Pulmonary artery endothelial cell (primary cell): ENCODE measurements around the gene AFG3L2. TPM values are rescaled to one million over a fixed set of nuclear protein-coding genes. Genes with fewer than 3 reads are reported as not detected.
A peak's percentile ranks its signal among the peaks of the same experiment; 100 is the strongest.
"Not testable (repeated sequence)": the region's sequence is repeated elsewhere in the genome, so short reads cannot be mapped to it uniquely, and the experiment has no call there.

ENCODE experiments used
- DNase-seq: peaks from one replicate; pipeline ENCODE4 v3.0.0-alpha.2; 2011; ENCODE audit warnings: low read depth, low spot score
- total RNA-seq: library from RNA; depleted of rRNA; stranded (reverse); fragments of >200 nt; gene quantifications from 2 replicates; pipeline ENCODE4 v1.2.3, GENCODE V29; 2014

AFG3L2 gene
- total RNA-seq: 46.7 and 50.6 TPM in 2 replicates

DNA sequence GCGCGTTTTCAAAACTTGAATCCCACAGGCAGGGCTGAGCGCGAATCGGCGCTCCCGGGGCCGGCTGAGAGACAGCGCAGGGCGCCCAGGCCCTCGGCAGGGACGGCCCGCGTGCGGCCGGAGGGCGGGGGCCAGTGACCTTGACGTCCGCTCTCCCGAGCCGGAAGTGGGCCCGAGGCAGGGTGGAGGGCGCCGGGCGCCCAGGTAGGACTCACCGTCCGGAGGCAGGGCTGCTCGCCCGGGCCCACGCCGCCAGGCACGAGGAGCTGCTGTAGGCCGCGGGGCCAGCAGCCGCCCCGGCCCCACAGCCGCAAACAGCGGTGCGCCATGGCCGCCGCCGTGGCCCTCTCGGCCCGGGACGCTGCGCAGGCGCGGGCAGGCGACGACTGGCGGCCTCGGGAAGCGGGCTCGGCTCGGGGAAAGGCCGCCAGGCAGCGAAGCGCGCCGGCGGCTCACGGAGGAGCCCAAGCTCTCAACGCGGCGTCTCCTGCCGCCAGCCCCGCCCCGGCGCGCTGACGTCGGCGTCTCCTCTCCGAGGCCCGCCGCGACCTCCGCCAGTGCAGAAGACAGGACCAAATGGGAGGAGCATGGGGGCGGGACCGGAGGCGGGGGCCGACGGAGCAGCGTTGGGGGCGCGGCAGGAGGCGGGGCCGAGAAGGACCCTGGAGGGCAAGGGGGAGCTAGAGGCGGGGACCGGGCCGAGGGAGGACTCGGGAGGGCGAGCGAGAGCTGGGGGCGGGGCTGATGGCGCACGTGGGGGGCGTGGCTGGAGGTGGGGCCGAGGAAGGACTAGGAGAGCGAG lies at the start of gene AFG3L2:
Gene AFG3L2, minus strand, starts transcription at position 474 of the 802 bp plus-strand sequence. Its CDS starts 145 bp downstream, at position 329.
- DNase-seq: peak; percentile 93

DNA sequence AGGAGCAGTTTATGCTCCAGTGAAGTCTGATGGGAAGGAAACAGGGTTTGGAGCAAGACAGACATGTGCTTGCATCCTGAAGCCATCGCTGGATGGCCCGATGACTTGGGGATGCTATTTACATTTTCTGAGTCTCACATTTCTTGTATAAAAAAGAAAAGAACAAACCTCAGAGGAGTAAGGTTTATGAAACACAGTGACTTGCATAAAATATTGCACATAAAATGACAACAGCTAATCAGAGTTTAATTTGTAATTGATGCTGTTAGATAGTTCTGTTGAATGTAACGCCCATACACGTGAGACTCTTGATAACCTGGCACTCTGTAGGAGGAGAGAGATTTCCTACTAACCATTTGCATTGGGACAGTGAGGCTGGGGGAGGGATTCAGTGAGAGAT lies 47.2 kb upstream of the AFG3L2 start:
- DNase-seq: no peak

DNA sequence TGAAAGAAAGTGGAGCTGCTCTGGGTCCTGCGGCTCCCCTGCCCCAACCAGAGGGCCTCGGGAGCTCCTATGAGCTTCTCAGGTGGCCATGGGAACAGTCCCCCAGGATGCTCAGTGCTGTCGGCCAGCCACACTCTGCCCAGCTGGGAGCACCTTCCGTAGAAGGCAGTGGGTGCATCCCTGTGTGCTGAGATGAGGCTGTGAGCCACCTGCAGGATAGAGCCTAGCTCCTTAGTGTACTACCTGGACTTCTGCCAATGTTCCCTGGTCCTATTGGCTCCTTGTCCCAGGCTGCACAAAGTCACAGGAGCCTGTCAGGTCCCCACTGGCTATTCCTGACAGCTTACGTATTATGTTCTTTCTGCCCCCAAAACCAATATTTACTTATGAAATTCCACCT lies 46.8 kb upstream of the AFG3L2 start:
- no peak for DNase-seq

DNA sequence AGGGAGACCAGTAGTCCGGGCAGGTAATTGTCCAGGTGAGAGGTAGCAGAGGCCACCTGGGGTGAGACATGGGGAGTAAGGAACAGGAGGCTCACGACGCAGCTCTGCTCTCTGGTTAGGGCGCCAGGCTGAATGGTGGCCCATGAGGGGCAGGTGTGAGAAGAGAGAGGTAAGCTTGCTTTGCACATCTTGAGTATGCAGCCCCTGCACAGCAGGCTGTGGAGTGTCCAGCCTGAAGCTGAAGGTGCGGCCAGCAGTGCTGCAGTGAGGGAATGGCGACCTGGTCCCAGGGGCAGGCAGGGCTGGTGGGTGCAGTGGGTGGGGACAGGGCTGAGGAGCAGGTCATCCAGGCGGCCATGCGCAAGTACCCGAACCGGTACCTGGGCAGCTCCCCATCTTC lies 46.4 kb upstream of the AFG3L2 start:
- DNase-seq: no peak

DNA sequence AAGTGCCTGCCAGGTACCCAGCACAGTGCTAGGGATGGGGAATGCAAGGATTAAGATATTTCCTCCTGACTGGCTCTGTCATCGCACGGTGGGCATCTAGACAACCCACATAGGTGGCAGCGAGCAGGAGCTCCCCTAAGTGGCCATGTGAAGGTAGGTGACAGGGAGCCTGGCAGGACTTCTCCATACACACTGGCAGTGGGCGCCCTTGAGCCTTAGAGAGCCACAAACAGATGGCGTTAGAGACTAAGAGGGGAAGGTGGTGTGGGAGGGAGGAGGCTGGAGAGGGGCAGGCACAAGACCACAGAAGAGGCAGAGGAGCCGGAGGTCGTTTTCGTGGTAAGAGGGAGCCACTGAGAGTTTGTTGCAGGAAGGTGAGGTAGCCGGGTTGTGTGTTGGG lies 45.9 kb upstream of the AFG3L2 start:
- DNase-seq: no peak

DNA sequence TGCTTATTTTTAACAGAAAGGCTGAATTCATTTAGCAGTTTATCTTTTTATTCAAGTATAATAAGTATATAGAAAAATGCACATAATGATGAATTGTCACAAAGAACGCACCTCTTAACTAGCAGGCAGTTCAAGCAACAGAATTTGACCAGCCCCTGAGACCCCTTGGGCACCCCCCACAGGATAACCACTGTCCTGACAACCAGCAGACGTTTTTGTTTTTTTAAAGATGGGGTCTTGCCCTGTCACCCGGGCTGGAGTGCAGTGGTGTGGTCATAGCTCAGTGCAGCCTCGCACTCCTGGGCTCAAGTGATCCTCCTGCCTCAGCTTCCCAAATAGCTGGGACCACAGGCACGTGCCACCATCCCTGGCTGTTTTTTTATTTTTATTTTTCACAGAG lies 44.7 kb upstream of the AFG3L2 start:
- DNase-seq: no peak

DNA sequence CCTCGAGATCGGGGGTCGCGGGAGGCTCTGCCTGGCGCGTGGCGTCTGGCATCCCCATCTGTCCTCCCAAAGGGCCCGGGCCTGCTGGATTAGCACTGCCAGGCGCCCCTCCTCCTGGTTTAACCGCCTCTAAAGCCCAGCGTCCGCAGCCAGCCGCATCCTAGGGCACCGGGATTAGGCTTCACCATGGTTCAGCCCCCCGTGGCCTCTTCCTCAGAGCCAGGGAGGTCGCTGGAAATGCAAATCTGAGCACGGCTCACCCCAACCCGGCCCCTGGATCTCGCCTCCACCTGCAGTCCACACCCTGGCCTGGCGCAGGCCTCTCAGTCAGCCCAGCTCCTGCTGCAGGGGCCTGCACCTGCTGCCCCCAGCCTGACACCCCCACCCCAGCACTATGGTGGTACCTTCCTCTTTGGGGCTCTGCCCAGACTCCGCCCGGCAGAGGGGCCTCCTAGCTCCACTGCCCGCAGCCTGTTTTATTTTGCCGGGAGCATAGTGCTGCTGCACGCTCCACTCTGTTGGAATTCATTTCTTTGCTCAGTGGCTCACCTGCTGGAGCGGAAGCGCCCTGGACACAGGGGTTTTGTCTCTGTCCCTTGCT lies 43.9 kb upstream of the AFG3L2 start:
- no peak for DNase-seq

DNA sequence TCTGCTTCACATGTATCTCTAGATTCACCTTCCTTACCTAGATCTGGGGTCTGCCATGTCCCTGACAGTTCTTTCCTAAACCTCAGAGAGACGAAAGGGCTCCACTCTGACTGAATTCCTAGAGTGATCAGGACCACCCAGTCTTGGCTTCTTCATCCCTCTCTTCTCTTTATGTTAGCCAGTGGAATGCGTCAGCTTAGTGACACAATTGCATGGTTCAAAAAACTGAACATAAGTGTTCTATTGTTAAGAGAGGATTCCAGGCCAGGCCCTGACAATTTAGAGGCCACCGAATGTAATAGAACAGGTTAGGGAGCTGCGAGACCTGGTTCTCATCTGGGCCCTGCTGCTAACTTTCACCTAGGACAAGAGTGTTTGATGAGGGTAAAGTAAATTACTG lies 40.7 kb upstream of the AFG3L2 start:
- no peak for DNase-seq

DNA sequence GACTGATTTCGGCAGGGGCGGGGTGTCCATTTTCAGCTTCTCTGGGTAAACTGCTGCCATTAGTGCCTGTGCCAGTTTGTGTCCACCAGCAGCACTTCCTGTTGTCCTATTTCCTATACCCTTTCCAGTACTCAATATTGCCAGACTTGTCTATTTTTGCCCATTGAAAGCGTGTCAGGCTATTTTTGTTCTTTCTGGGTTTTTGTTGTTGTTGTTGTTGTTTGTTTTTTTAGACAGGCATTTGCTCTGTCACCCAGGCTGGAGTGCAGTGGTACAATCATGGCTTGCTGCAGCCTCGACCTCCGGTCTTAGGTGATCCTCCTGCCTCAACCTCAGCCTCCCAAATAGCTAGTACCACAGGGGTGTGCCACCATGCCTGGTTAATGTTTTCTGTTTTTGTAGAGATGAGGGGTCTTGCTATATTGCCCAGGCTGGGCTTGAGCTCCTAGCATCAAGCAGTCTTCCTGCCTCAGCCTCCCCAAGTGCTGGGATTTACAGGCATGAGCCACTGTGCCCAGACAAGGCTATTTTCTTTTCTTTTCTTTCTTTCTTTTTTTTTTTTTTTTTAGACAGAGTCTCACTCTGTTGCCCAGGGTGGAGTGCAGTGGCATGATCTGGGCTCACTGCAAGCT lies 39.2 kb upstream of the AFG3L2 start:
- no peak for DNase-seq

DNA sequence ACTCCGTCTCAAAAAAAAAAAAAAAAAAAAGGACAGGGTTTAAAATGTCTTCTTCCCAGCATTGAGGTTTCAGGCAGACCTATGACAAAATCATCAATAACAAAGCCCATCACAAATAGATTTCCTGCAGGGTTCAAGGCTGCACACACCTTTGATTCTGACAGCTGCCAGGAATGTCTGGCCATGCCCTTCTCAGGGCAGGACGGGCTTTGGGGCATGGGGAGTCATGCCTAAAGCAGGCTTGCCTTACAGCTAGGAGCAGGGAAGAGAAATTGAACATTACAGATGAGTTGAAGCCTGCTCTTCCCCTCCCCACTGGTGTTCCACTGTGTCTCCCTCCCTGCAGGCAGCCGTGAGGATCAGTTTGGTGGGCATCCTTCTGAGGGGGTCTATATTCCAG lies 34.4 kb upstream of the AFG3L2 start:
- DNase-seq: no peak

DNA sequence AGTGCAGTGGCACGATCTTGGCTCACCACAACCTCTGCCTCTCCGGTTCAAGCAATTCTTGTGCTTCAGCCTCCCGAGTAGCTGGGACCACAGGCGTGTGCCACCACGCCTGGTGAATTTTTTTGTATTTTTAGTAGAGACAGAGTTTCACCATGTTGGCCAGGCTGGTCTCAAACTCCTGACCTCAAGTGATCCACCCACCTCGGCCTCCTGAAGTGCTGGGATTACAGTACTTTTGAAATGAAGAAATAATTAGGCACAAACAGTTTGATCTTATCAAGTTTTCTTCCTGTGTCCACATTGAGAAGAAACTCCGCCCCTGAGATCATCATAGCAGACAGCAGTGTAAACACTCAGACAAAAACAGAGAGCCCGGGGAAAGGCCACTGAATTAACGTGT lies 33.7 kb upstream of the AFG3L2 start:
- DNase-seq: not testable (repeated sequence)

DNA sequence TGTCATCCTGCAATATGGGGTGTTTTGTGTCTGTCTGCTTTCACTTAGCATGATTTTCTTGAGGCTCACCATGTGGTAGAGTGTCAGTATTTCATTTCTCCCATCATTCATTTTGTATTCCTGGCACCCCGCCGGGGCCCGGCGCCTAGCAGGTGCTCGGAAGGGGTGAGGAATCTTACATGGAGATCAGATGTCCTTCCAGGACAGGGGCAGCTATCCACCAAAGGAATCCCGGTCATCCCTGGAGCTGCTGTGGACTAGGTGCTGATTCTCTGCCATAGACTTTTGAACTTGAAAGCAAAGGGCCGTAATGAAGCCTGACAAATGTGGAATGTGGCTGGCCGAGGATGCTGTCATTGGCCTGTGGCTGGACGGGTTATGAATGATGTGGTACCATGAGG lies 33.1 kb upstream of the AFG3L2 start:
- no peak for DNase-seq

DNA sequence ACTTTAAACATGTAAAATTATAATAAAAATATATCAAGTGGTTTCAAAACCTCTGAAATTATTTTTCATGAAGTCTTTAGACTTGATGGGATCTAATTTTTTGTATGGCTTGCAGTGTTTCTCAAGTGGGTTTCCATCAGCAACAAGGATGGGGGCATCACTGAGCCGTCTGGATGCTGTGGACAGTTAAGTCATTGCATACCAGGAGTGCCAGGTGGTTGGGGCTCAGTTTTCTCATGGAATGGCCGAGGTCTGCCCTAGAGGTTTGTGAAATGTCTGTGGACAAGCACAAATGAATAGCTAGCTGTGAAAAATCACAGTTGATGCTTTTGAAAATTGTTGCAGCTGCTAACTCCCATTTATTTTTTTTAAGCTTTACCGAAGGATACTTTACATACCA lies 32.4 kb upstream of the AFG3L2 start:
- DNase-seq: no peak

DNA sequence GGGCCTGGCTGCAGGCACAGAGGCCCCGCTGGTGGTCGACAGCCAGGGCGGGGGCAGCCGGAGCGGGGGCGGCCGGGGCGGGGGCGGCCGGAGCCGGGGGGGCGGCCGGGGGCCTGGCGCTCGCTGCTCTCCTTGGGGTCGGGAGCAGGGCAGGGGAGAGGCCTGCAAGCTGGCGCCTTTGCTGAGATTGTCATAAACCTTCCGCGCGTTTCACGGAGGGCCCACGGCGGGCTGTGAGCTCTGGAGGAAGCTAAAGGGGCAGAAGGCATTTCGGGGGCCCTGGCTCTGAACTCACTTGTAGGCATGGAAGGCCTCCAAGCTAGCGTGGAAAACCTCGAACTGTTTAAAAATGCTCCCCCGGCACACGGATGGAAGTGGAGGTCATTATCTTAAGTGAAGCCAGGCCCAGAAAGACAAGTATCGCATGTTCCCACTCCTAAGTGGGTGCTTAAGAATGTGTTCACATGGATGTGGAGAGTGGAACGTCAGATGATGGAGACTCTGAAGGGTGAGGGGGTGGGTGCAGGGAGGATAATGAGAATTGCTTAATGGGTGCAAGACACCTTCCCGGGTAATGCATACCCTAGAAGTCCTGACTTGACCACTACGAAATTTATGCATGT lies 31.3 kb upstream of the AFG3L2 start:
- DNase-seq: no peak

DNA sequence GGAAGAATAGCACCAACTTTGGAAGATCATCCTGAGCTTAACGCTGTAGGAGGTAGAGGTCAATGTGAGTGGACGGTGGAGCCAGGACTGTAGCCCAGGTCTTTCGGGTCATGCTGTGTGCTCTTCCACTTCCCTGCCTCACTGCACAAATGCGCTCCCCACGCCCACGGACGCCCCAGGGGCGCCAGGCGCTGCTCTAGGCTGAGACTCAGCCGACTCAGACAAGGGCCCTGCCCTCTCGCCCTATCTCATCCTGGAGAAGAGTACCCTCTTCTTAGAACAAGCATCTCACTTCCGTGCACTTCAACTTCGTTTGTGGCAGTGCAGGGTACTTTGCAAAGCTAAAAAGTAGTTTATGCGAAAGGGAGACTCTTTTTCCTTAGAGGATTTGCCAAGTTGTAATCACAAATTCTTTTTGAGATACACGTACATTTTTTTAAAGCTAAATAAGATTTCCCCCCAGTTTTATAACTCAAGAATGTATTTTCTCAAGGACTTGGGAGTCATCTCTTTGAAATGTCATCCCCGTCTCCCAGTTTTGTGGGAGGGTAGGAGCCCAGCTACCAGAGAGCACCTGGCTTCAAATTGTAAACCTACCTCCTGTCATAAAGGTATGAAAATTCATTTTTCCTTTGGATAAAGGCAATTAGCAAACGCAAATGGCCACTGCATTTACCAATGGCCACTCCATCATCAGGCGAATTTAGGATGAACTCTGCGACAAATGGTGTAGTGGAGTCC lies 29.5 kb upstream of the AFG3L2 start:
- DNase-seq: no peak

DNA sequence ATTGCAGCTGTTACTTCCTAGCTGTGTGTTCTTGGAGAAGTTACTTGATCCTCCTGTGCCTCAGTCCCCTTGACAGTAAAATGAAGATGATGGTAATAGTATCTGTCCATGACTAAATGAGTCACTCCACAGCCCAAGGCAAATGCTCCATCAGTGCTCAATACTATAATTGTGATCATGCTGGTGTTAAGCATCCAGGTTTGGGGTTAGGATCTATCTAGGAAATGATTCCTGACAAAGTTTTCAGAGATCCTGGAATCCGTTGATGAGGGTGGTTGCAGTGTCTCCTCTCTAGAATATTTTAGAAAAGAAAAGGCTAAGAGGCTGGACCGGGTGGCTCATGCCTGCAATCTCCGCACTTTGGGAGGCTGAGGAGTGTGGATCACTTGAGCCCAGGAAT lies 28.0 kb upstream of the AFG3L2 start:
- DNase-seq: no peak

DNA sequence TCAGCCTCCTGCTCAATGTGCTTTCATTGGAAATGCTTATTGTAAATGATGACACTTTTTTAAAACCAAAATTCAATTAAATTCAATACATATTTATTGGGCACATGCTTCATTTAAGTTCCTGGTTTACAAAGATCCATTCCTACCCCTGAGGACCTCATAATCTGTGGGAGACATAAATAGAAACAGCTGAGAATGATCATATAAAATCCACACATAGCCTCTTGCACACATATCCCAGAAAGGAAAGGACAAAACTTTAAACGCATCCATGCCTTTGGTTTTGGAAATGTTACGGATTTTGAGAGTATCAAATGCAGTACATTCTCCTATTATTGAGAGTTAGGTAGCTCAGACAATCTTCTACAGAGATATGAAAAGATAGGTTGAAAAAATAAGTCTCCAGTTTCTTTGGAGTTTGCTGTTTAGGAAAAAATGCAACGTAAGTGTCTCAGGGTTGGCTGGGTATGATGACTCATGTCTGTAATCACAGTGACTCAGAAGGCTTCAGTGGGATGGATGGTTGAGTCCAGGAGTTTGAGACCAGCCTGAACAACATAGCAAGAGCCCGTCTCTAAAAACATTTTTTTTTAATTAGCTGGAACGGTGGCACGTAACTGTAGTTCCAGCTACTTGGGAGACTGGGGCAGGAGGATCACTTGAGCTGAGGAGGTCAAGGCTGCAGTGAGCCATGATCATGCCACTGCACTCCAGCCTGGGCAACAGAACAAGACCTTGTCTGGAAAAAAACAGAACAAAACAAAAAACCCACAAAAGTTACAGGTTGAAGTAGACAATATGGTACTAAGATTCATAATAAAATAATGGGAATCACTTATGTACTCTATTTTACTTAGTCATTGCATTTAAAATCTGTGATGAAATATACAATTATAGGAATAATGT lies 26.8 kb upstream of the AFG3L2 start:
- peak; percentile 40 for DNase-seq

DNA sequence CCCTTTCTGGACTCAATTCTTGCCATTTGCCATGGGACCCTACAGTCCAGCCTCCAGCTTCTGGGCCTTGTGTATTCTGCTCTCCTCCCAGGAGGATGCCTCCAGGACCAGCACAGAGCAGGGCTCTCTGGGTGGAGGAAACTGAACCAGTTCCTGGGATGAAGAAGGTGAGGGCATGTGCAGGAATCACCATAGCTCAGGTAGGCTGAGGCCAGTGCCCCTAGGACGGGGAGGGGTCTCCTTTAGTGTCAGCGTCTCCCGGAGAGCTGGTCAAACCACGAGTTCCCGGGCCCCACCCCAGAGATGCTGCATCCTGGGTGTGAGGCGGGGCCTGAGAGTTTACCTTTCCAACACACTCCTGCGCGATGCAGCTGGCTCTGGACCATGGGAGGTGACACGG lies 24.9 kb upstream of the AFG3L2 start:
- DNase-seq: no peak

DNA sequence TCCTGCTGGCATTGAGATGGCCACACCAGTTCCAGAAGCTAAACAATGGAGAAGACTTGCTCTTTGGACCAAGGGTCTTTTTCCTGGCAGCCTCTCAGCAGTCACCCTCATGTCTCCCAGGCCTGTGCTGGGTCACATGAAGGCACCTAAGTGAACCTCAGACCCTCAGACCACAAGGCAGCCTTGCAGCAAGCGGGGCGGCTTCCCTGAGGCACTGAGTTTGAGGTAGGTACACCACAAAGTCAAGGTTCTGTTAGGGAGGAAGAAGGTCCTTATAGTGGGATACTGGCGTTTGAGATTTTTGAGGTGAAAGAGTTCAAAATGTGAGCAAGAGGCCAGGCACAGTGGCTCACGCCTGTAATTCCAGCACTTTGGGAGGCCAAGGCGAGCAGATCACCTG lies 22.2 kb upstream of the AFG3L2 start:
- DNase-seq: no peak

DNA sequence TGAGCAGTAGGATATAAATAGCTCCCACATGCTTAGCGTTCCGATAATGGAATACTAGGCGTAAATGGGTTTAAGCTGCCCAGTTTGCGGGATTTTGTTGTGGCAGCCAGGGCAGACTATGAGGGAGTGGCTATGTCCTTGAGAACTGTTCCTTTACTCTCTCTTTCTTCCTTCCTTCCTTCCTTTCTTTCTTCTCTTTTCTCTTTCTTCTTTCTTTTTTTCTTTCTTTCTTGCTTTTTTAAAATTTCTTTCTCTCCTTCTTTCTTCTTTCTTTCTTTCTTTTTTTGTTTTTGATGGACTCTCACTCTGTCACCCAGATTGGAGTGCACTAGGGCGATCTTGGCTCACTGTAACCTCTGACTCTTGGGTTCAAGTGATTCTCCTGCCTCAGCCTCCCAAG lies 21.6 kb upstream of the AFG3L2 start:
- DNase-seq: no peak

DNA sequence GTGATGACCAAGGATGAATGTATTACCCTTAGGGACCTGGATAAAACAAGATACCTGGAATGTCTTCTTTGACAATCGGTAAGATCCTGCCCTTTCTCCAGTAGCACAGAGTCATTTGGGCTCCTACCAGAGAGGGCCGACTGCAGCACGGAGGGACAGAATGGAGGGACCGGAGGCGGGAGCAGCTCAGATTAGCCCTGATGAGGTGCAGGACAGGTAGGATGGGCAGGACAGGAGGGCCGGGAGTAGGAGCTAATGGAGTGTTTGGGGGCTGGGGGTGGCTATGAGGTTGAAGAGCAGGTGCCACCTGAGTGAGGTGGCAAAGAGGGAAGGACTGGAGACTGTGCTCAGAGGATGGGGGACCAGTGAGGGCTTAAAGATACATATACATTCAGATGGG lies 20.8 kb upstream of the AFG3L2 start:
- no peak for DNase-seq
